ENCODE measurements around the gene ELMO1.

- TF ChIP-seq, protein P1, sequence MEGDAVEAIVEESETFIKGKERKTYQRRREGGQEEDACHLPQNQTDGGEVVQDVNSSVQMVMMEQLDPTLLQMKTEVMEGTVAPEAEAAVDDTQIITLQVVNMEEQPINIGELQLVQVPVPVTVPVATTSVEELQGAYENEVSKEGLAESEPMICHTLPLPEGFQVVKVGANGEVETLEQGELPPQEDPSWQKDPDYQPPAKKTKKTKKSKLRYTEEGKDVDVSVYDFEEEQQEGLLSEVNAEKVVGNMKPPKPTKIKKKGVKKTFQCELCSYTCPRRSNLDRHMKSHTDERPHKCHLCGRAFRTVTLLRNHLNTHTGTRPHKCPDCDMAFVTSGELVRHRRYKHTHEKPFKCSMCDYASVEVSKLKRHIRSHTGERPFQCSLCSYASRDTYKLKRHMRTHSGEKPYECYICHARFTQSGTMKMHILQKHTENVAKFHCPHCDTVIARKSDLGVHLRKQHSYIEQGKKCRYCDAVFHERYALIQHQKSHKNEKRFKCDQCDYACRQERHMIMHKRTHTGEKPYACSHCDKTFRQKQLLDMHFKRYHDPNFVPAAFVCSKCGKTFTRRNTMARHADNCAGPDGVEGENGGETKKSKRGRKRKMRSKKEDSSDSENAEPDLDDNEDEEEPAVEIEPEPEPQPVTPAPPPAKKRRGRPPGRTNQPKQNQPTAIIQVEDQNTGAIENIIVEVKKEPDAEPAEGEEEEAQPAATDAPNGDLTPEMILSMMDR (IDR thresholded peaks at IDR 0.05; ENCODE audit: low read depth, low read length, poor library complexity, severe bottlenecking), result no peak
- no peak for TF ChIP-seq EZH2phosphoT487 (IDR thresholded peaks at IDR 0.05; ENCODE audit: borderline replicate concordance, low read length)
Measured at GRCh38 chr7:37212556-37212955, 236.1 kb downstream of the ELMO1 start.
